Measurements from ENCODE around the gene WNT7B.

DNA sequence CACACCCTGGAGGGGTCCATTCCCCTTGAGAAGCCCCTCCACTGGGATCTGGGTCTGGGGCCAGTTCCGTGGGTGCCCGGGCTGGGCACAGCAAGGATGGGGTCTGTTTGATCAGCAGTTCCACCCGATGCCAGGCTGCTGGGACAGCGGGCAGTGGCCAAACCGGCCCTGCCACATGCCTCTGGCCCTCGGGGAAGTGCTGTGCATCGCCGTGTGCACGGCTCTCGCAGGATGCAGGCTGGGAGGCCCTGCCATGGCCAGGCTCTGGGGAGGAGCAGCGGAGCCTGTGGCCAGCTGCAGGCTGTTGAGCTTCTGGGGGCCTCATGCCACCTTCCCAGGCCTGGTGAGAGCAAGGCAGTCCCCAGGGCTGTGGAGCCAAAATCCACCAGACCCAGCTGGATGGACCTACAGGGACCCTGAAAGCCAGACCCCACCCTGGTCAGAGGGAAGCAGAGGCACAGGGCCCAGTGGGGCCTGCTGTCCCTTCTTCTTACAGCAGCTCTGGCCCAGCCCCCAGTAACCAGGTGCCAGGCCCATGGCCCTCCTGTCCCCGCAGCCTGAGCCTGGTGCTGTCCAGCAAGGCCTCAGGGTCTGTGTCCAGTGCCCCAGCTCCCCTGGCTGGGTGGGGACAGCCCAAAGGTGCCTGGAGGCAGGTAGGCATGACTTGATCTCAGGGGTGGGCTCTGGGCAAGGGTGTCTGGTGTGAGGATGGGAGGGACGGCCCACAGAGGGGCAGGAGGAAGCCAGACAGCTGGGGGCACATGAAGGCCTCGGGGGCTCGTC lies 57.3 kb downstream of the WNT7B start:
- TF ChIP-seq, protein P1, sequence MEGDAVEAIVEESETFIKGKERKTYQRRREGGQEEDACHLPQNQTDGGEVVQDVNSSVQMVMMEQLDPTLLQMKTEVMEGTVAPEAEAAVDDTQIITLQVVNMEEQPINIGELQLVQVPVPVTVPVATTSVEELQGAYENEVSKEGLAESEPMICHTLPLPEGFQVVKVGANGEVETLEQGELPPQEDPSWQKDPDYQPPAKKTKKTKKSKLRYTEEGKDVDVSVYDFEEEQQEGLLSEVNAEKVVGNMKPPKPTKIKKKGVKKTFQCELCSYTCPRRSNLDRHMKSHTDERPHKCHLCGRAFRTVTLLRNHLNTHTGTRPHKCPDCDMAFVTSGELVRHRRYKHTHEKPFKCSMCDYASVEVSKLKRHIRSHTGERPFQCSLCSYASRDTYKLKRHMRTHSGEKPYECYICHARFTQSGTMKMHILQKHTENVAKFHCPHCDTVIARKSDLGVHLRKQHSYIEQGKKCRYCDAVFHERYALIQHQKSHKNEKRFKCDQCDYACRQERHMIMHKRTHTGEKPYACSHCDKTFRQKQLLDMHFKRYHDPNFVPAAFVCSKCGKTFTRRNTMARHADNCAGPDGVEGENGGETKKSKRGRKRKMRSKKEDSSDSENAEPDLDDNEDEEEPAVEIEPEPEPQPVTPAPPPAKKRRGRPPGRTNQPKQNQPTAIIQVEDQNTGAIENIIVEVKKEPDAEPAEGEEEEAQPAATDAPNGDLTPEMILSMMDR (IDR thresholded peaks at IDR 0.05), result no peak
- TF ChIP-seq ZFX (IDR thresholded peaks at IDR 0.05; ENCODE audit: borderline replicate concordance), result no peak
